HG02623 (cell line): ENCODE data around the gene GGCX.

Experiments used
- ATAC-seq: cut with Tn5 transposase; IDR thresholded peaks from one replicate; pipeline ENCODE4 v1.9.1; 2021; ENCODE audit warnings: moderate library complexity; ENCODE audit not compliant: unreplicated experiment

The GGCX gene

DNA sequence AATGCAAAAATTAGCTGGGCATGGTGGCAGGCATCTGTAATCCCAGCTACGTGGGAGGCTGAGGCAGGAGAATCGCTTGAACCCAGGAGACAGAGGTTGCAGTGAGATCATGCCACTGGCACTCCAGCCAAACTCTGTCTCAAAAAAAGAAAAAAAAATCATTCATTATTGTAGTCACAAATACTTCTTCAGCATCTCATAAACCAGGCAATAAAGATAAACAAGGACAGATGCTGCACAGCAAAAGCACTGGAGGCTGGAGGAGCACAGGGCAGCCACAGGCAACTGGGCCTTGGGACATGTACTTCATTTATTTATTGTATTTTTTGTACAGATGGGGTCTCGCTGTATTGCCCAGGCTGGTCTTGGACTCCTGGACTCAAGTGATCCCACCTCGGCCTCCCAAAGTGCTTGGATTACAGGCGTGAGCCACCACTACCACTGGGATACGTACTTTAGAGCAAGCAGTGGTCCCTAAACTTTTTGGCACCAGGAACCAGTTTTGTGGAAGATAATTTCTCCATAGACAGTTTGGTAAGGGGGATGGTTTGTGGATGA is 39.1 kb downstream of the GGCX start:
- ATAC-seq: no peak

DNA sequence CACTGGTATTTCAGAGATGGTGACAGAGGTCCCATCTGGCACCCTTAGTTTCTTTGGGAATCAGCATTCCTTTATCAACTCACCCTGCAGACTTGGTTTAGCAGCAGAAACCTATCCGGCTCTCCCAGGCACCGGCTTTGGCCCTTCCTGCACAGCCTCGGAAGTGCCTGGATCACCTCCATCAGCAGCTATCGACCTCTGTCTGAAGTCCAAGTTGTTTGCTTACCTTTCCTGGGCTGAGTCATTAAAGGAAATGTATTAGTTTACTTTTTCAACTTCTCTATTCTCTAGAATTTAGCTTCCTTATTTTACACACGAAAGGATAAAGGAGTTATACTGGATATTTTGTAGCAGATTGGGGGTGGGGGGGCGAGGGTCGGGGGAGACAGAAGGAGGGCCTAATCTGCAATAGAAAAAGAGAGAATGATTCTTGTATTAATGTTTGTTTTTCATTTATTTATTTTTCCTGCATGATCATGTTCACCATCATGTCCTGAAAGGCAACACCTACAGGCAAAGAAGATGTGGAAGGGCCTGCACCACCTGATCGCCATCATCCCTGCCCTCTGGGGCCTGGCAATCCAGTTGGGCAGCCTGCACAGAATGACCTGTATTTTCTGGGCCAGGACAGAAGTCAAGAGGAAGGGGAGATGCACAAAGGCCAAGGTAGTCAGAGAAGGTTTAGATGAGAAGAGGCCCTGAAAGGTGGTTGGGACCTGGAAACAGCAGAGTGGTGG is 44.5 kb downstream of the GGCX start:
- no peak for ATAC-seq

DNA sequence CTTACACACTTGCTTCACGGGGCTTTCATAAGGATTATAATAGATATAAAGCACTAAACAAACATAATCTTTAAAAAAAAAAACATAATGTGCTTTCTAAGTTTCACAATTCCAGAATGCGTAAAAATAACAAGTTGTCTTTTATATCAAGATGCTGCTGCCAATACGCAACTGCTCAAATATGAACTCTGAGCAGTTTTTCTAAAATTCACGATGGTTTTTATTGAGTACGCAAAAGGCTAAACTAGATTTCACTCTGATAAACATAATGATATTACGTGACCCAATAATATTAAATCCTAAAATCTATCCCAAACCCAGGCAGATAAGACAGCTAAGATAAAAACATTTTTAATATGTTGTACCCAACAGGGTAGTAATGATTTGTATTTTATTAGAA is 47.0 kb downstream of the GGCX start:
- ATAC-seq: no peak

DNA sequence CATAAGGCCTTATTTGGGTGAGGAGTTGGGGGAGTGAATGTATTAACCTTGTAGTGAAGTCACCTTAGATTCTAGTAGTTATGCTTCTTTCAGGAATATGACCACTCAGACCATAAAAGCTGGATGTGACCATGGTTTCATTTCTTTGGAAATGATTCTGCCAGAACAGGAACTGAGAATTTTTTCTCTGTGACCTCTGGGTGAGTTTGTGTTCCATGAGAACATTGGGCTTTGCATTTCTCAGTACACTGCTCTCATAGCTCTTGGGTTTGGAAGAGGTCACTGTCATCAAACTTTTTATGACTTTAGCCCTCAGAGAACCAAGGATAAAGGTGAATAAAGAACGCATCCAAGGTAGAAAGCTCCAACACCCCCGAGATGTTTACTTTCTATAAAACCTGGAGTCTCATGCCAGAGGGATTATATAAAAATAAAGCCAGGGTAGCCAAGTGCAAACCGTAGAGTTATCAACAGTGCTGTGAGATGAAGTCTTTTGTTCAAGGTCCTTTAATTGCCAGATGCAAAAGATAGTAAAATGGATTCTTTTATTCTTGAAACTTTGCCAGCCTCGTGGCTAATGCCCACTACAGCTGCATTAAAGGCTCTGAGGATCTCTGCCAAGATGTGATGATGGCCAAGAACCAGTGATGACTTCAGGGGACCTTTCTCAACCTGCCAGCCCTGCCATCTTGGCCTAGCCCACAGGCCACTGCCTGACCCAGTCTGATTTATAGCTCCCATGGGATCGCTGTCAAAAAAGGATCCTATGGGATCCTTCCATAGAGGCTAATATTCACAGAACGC is 50.1 kb downstream of the GGCX start:
- no peak for ATAC-seq

DNA sequence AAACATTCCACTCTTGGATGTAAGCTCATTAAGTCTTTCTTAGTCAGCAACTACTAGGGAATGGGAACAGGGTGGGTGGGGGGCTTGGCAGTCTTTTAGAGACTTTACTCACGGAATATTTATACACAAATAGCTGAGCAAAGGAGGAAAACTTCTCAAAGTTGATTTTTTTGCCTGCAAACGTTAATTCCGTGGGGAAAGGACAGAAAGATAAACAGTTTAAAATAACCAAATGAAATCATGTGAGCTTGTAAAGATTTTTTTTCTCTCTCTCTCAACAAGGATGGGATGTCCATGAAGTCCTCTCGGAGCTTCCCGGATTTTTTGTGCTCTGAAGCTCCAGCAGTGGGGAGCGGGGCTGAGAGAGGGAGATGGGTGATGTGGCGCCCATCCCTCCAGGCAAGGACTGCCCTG is 54.5 kb downstream of the GGCX start:
- ATAC-seq: no peak

DNA sequence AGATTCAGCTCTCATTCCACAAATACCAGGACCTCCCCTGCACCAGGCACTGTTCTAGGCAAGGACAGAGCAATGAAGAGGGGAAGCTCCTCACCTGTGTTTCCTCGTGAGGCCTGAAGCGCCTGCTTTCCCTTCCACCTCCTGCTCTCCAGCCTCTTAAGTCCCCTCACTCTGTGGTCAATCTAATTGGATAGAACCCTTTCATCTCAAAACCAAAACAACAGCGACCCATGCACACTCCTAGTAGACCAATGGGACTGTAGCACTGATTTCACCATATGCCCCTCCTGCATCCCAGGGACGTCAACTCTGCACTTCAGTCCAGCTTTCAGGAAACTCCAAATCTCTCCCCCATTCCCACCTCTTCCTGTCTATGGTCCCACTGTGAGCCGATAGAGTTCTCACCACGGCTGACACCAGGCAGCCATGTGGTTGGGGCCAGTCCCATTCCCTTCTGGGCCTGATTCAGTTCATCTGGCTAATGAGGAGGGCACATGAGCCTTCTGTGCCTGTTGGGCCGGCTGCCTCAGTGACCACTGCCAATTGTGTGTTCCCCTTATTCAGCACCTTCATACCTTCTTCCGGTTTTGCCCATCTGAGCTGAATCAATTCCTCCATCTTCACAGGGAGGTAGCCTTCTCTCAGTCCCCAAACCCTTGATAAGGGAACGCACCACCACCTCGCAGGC is 55.6 kb downstream of the GGCX start:
- ATAC-seq: no peak

DNA sequence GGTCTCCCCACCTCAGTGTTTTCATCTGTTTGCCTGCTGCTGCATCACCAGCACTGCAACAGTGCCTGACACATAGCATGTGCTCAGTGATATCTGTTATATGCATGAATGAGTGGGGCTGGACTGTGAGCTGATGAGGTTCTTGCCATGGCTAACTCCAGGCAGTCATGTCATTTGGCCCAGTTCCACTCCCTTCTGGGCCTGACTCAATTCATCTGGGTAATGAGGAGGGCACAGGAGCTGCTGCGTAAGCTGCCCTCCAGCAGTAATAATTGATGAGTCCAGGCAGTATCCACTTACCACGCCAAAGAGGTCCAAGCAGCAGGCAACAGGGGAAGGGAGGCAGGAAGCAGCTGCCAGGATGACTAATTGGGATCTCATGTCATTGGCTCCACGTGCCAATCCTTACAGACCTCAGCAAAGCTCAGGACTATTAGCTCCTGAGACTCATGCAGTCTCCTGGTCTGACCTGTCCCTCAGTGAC is 56.5 kb downstream of the GGCX start:
- no peak for ATAC-seq

DNA sequence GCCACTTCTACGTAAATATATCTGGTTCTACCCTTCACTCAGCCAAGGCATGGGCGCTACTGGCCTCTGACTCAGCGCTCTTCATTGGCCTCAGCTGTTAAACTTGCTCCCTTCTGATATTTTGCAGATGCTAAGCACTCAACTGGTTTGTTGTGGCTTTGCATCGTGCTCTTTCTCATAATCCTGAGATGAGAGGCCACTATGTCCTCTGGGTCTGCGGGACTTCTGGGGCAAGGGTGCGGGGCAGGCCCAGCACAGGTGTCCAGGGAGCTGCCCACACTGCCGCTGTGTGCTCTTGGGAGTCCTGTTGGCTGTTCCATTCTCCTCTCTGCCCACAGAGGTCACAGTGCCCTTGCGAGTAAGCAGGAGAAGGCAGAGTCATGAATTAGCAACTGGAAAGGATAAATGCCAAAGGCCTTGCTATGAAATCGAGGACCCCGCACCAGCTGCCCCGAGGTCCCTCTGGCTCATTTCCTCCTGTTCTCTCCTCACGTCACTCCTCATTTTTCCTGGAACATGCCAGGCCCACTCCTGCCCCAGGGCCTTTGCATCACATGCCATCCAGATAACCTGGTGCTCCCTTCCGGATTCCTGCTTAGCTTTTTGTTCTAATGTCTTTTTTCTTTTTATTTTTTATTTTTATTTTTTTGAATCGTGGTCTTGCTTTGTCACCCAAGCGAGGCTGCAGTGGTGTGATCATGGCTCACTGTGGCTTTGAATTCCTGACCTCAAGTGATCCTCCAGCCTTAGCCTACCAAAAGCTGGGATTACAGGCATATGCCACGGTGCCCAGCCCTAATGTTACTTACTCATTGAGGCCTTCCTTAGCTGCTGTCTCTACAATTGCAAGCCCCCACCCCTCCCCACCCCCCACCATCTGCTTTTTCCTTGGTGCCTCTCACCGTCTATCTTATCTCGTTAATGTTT is 57.2 kb downstream of the GGCX start:
- no peak for ATAC-seq

DNA sequence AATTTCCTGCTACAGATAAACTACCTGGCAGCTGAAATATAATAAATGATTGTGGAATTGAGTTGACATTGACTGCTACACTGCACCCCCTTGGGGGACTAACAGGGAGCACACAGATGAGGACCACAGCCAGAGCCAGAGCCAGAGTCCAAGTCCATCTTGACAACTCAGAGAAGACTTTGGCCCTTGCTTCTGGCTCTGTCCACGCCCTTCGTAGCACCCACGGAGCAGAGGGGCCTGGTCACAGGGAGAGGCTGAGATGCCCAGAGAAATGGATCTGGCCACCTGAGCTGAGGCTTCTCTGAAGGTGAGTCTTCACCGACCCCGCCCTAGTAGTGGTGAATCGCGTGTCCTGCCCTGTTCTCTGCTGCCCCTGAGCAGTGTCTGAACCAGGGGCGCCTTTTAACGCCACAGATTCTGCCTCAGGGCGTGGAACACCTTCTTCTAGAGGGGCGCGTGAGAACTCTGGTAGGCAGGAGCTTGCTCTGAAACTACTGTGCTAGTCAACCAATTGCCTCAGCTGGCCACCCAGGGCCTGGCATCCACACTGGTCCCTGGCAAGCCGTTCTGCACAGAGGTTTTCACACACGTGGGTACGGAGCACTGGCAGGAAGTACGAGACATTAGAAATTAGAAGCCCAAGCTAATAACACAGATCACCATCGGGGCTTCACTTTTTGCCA is 58.0 kb downstream of the GGCX start:
- ATAC-seq: no peak

DNA sequence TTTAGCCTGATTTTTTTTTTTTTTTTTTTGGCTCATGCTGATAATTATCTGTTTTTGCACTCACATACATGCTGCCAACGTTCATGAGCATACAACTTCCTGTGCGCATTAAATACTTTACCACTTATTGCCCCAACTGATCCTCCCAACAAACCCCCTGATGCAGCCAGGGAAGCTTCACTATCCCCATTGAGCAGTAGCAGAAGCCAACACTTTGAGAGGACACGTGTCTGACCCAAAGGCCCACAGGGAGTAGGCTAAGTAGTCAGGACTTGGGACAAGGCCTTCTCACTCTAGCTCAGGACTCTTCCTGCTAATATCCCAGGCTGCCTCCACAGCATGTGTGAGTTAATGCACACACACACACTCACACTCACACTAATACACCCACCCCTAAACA is 58.6 kb downstream of the GGCX start:
- ATAC-seq: no peak

DNA sequence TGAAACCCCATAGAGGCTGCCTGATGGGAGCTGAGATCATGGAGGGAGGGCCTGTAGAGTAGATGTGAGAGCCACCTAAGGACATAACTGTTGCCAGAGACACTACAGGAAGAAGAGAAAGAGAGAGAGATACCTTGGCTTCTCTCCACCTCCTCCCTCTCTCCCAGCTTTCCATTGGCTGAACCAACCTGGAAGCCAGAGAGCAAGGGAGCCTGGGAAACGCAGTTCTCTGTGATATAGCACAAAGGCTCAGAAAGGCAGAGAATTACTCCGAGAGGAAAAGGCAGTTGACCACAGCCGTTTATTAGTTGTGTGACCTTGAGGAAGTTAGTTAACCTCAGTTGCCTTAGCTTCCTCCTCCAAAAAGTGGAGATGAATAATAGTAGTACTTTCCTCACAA is 60.0 kb downstream of the GGCX start:
- no peak for ATAC-seq

DNA sequence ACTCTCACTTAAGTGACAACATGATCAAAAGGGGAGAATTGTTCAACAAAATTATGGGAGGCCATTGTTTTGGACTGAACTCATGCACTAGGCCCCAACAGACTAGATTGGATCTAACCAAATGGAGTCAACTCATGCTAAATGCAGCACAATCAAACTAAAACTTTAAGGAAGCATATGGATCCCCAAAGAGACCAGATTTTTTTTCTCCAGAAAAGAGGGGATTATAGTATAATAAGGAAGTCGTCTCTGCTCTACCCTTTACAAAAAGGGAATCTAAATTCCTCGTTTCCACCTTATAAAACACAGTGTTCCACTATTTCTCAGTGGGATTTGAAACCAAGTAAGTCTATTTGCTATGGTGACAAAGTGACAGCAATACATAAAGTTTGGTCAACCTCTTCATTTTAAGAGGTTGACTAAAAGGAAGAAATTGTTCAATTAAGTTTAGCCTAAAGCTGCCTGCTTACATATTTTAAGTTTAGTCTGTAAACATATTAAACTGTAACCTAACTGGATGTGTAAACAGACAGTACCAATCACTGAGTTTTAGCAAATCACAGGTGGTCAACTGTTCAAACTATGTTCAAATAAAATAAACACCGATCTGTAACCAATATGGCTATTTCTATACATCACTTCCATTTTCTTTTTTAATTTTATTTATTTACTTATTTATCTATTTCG is 63.2 kb downstream of the GGCX start:
- no peak for ATAC-seq

DNA sequence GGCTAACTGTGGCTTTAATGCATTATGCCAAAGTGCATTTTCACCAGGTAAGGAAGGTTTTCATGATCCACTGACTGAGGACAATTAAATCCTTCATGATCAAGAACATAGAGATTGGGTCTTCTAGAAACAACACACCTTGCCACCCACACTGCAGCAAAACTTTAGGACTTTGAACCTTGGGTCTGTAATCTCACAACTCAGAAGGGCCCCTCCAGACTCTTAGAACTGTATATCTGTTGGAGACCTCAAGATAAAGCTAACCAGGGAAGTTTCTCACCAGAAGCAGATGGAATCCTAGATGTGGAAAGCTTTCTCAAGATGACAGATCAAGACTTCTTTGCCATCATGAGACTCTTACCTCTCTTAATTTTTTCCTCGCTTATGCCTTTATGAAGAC is 64.9 kb downstream of the GGCX start:
- ATAC-seq: no peak
